GM18858 (cell line): ENCODE data around the gene RALGDS.

Experiments
- ATAC-seq: cut with Tn5 transposase; IDR thresholded peaks from one replicate; pipeline ENCODE4 v1.9.1; 2021; ENCODE audit not compliant: unreplicated experiment

Gene RALGDS

DNA sequence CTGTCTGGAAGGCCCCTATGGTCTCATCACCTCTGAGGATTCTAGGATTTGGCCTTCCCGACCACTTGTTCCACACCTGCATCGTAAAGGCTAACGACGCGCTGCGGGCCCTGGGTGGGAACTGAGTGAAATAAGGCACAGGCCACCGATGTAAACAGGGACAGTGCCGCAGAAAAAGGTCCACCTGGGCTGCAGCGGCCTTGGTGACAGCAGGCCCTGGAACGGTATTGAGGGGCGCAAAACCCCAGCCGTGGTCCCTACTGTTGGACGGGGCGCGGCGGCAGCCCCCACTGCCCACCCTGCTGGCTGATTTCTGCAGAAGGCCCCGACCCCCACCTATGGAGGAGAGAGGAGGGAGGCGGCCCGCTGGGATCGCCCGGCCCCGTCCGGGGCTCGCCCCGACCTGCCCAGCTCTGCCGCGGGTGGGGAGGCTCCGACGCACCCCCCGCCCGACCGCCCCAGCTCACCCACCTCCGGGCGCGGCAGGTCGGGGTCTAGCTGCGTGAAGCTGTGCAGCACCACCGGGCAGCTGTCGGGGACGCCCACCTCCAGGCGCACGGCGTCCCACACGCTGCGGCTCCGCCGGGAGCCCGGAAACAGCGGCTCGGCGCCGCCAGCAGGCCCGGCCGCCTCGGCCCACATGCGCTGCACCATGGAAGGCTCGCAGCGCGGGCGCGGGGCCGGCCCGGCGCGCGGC lies 391 bp downstream of the RALGDS start:
- peak; percentile 12 for ATAC-seq

DNA sequence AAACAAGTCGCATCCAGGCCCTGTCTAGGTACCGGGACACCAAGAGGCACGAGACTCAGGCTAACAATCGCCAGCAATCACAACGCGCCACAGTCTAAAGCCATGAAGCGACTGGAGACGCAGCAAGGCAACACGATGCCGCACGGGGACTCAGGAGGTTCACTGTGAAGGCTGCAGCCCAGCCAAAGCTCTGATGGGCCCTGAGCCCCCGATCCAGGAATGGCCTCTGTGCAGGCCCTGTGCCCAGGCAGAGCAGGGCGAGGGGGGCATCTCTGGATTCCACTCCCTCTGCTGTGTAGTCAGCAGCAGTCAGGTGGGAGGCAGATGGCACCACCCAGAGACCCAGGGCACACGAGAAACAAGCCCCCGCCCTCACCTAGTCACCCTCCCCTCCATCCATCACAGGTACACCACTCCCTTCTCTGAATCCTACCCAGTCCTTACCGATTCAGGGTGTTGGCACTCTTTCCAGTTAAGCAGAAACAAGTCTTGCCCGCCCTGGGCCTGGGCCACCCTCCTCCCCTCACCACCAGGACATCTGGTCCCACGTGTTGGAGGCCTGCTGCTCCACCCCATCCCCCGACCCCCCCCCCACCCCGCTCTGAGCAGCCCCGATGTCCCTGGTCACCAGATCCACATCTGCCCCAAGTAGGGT lies 1.1 kb downstream of the RALGDS start:
- no peak for ATAC-seq

DNA sequence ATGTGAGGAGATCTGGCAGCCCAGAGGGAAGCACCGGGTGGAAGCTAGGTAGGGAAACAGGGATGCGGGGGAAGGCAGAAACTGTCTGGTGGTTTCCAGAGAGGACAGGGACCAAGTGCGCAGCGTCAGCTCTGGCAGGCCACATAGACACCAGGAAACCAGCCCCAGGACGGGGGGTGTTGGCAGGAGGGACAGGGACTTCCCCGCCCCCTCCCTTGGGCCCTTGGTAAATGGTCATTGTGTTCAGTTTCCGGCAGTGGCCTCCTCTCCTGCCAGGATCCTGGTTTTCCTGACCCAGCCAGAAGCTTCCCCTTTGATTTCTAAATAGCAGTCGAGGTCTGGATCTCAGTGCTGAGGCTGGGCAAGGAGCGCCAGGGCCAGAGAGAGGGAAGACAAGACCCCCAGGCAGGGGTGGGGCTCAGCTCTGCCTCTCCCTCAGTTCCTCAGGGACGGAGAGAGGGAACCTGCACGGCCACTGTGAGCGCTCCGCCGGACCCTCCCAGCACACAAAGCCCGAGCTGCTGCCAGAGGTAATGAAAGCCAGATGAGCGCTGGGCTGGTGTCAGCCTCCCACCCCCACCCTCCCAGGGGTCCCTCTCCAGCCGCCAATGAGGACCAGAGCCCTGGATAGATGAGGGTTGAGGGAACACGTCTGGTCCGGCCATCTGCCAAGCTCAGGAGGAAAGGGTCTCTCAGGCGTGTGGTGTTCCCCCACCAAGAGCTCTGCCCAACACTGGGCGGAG lies 1.8 kb downstream of the RALGDS start:
- ATAC-seq, result no peak

DNA sequence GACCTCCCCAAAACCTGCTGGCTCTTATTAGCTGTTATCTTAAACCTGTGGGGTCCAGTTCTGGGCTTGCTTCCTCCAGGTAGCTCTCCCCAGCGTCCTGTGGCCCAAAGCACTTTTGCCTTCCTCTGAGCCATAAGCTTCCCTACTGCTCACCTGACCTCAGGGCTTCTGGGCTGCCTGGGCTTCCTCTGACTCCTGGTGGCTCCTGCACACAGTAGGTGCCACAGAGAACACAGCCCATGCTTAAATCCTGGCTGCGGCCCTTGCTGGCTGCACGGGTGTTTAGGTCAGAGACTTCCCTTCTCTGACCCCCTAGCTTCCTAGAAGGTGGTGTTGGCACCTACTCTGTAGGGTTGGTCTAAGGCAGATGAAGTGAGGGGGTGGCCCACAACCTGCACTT lies 2.5 kb downstream of the RALGDS start:
- no peak for ATAC-seq

DNA sequence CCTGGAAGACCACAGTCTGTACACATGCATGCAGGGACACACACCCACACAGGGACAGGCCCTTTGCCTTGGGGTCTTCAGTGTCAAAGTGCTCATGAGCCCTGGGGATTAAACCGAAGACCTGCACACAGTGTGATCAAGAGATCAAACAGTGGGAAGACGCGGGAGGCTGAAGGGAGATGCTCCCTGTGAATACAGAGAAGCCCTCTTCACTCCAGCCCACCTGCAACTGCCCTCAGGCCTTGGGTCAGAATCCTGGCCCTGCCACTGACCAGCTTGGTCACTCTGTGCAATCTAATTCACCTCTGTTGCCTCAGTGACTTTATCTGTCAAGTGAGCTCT lies 2.9 kb downstream of the RALGDS start:
- no peak for ATAC-seq

DNA sequence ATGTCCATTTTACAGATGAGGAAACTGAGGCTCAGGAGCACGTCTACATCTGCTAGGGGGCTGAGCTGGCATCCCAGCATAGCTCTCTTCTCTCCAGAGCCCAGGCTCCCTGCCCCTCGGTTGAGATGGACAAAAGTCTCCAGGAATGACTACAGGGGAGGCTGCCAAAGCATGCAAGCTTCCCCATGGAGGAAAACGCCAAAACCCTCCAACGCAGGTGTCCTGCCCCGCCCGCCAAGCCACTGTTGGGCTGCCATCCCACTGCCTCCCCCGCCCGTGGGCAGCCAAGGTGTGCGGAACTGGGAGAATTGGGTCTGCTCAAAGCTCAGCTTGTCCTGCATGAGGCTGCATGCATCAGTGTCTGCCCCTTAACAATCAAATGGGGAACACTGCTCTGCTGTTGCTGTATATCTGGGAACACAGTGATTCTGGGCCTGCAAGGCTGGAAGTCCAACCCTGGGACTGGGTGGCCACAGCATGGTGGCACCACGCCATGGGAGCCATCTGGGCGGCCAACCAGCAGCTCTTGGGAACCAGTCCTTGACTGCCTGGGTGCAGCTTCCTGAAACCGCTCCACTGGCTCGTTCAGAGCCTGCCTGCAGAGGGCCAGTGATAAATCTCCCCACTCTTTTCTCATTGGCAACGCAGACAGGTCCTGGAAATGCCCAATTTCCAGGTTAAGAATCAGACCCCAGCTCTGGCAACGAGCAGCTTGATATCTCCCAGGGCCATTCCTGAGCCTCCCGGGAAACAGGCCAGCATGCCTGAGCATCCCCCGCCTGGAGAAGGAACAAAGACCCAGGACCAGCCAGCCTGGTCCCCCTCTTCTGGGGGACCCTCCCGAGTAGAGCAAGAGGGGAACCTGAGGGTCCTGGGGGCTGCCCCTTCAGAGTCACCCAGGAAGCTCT lies 3.5 kb downstream of the RALGDS start:
- ATAC-seq, result no peak

DNA sequence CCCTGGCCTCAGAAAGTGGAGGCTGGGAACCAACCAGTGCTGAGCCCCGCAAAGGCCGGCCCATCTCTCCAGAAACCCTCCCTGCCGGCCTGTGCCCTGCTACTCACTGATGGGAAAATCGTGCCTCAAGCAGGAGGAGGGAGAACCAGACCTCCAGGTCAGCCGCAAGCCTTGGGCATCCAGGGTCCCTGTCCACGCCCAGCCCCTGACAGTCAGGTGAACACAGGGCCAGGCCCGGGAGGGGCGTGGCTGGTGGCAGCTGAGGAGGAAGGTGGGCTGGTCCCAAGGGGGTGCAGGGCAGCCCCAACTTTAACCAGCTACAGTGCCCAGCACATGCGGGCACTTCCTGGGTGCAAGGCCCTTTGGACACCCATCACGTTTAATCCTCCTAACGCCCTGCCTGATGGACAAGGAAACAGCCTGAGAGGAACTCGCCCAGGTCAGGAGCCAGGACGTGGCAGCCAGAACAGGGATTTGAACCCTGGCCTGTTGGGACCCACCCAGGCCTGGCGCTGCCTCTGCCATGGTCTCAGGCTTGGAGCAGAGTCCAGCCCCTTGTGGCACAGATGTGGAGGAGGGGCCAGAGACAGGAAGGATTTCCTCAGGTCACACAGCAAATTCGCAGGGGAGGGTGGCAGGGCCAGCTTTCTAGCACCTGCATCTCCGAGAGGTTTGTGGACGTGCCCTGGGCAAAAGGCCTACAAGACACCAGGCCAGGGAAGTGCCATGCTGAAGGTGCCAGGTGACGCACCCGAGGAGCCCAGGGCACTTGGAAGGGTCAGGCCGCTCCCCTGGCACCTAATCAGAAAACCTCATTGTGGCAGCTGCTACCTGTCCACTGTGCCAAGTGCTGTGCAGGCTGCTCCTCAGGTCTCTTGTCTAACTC lies 4.5 kb downstream of the RALGDS start:
- no peak for ATAC-seq

DNA sequence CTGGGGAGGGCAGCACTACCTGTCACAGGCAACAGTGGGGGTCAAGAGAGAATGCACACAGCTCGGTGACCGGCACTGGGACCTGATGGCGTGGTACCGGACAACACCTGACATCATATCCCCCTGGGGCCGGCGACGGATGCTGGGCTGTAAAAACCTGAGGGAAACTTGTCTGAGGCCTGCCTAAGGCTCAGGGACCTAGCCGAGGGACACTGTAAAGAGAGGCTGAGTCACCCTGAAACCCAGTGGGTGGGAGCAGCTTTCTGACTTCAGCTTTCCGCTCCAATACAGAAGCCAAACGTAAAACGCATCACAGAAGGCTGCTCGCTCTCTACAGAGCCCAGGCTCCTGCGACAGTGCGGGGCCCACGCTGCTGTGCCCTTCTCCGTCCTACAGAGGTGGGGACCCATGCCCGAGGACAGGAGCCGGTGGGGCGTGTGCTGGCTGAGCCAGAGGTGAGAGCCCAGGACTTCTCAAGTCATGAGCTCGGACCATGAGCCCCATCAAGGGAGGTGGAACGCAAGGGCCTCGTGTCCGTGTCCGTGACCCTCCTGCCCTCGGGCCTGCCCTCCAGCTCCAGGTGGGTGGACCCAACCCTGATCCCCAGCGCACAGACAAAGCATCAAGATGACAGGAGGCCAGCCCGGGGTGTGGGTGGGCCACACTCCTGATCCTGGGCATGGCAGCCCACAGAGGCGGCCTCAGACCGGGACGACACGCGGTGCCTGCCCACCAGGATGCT lies 5.3 kb downstream of the RALGDS start:
- ATAC-seq, result peak; percentile 73

DNA sequence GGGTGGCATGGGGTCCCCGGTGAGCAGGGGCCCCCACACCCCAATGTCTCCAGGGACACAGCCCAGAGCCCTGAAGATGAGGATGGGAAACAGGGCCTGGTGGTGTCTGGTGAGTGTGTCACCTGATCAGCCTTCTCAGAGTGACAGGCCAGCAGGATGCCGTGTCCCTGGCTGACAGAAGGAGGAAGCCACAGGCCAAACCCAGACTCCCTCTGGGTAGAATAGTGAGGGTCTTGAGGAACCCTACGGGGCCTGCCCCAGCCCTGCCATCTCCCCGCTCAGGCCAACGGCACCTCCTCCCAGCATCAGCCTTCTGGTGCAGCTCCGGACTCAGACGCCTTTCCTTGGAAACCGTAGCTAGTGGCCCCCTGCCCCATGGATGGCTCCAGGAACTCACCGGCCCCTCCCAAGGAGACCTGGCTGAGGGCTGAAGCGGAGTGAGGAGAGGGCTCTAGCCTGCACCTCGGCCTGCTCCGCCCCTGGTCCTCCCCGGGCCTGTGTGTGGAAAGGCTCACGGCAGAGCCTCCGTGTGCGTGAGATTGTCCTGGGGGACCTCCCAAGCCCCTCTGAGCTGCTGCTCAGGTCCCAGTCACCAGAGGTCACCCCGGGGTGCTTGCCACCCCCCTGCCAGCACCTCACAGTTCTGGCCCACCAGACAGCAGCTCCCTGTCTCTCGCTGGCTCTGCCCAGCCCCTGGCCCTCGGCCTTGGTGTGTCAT lies 6.0 kb downstream of the RALGDS start:
- ATAC-seq, result no peak

DNA sequence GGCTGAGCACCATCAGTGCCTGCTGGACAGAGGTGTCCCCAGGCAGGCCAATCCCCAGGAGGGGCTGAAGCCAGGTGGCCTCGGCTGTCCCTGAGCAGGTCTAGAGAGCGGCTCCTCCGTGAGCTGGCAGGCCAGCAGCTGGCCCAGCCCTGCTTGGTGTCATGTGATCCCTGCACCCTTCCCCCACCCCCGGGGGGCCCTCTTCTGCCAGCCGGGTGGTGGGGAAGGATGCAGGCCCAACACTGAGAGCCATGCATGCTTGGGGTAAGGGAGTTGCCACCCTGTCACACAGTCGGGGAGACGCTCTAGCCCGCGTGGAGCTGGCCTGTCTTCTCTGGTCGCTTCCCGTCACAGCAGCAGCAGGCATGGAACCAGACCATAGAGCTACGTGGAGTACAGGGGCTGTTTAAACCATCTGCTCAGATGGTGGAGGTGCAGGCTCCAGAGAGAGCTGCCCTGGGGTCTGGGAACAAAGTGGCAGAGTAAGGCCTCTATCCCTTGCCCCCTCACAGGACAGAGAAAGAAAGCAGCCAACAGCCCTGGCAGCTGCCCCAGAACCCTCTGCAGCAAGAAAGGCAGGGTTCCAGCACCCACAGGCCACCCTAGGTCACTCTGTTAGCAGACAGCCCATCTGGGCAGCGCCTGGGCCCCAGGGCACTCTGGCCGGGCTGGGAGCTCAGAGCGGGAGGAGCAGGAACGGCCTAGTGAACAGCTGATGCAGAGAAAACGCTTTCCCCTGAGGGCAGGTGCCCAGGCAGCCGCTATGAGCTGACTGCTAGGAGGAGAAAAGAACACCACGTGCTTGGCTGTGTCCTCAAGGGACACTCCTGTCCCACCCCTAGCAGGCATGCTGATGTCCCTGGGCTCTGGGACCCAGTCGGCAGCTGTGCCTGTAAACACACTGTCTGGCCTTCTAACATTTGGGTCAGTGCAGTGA lies 6.8 kb downstream of the RALGDS start:
- no peak for ATAC-seq

DNA sequence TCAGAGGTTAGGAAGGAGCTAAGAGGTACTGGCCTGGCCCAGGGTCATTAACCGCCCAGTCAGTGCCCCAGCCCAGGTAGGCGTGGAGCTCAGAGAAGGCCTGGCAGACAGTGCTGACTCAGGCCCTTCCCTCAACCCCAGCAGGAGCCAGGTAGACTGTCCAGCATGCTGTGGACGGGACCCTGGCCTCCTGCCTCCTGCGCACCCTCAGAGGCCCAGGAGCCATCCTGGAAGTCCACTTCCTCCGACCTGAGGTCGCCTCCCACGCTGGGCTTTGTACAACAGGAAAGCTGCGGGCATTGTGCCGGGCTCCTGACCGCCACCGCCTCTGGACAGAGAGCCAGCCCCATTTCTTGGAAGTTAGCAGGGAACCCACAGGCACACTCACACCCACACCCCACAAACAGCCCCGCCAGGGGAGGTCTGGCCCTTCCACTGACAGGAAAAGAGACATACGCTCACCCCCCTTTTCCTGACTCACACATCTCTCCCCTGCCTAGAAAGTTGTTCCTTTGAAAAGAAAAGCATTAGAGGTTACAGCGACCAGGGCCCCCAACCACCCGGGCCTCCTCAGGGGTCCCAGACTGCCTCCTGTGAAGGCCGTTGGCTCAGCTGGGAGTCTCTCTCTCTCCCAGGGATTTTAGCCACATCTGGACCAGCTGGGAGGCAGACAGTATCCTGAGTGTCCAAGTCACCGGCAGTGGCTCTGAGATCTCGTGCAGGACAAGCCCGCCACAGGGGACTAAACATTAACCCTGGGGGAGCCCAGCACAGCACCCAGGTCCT lies 7.7 kb downstream of the RALGDS start:
- ATAC-seq, result no peak

DNA sequence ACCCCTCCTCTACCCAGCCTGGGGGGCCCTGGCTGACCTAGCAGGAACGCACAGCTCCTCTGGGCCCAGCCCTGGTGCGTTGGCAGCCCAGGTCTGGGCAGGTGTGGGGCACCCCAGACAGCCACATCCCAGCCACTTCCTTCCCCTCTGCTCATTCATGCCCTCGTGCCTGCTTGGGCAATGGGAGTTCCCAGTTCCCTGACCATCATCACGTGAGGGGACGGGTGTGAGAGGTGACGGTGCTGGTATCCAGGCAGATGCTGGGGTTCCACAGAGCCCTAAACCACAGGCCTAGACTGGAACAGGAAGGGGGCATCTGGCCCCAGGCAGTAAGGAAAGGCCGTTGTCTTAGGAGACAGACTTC lies 8.4 kb downstream of the RALGDS start:
- ATAC-seq, result no peak

DNA sequence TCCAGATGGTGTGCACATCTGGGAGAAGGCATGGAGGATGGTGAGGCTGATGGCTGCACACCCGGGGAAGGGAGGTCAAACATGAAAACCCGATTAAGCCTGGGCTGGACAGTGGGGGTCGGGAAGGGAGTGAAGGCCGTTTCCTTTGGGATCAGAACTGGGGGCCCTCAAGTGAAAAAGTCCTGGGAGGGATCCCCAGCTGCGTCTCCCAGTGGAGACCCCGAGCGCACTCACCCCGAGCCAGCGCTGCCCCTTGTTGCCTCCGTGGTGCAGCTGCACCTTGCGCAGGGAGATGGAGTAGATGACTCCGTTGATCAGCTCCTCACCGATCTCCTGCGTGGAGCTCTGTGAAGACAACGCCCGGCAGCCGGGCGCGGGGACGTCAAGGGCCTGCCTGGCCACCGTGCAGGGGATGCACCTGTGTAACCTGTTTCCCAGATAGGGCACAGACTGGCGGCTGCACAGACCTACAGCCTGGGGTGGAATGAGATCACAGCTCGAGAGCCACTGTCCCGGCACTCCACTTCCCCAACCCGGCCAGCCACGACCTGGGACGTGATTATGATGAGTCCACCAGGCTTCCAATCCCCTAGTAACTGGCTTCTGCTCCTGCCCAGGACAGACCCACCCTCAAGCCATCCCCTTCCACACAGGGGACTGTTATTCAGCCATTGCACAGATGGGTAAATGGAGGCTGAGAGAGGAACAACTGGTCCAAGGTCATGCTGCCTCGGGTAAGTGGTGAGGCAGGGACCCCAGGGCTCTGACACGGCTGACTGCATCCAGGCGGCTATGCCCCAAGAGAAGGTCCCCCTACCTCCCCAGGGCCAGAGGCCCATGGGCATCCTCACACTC lies 9.0 kb downstream of the RALGDS start:
- ATAC-seq, result no peak

DNA sequence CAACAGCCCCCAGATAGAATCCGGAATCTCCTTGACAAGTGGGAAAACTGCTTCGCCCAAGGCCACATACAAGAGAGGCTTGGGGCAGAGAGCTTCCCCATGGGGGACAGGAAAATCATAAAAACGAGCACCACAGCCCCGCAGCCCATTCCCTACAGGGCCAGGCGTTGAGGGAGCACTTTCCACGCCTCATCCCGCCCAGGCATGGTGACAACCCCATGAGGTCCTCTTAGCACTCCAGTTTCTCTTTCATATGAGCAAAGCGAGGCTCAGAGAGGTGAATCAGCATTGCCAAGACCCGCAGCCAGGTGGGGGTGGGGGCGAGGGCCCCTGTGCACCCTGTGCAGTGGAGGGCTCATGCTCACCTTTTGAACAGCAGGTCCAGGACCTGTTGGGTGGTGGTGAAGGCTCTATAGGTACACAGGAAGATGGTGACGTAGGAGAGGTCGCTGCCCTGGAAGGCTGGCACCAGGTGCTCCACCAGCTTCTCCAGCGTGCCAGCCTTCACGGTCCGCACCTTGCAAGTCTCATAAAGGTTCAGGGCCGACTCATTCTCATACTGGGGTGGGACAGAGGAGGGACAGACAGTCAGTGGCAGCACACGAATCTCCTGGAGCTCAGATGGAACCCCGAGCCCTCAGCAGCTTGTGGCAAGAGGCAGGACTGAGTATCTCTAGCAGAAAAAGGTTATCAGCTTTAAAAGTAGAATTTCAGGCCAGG lies 10.9 kb downstream of the RALGDS start:
- no peak for ATAC-seq

DNA sequence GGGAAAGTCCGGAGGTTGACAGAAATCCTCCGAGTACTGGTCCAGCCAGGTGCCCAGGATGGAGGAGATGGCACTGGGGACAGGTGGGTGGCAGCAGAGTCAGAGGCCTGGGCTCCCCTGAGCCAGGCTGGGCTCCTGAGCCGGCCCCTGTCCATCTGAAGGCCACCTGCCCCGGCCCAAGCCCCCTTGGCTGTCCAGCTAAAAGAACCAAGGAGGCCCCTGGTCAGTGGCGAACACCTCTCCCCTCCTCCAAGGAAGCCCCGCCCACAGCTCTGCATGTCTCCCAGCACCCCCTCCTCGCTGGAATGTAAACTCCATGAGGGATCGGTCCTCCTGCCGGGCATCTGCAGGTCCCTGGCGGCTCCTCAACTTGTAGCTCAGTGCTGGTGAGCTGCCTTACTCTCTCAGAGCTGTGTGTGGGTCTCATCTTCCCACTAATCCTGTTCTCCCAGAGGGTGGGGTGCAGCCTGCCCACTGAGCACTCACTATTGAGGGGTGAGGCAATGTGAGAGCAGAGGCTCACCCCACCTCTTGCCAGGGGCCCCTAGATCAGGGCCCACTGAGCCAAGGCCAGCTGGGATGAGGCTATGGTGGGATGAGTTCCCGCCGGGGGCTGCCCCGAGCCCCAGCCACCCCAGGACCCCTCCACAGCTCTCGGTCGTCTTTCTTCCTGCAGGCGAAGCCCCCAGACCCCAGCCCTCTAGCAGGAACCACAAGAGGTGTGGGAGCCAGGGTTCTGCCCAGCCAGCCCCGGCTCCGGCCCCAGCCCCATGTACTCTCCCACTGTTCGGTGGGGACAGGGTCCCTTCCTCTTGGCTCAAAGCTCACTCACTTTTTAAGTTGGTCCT lies 12.0 kb downstream of the RALGDS start:
- ATAC-seq, result no peak
